ENCODE data around the gene SLITRK4.

Gene SLITRK4, protein sequence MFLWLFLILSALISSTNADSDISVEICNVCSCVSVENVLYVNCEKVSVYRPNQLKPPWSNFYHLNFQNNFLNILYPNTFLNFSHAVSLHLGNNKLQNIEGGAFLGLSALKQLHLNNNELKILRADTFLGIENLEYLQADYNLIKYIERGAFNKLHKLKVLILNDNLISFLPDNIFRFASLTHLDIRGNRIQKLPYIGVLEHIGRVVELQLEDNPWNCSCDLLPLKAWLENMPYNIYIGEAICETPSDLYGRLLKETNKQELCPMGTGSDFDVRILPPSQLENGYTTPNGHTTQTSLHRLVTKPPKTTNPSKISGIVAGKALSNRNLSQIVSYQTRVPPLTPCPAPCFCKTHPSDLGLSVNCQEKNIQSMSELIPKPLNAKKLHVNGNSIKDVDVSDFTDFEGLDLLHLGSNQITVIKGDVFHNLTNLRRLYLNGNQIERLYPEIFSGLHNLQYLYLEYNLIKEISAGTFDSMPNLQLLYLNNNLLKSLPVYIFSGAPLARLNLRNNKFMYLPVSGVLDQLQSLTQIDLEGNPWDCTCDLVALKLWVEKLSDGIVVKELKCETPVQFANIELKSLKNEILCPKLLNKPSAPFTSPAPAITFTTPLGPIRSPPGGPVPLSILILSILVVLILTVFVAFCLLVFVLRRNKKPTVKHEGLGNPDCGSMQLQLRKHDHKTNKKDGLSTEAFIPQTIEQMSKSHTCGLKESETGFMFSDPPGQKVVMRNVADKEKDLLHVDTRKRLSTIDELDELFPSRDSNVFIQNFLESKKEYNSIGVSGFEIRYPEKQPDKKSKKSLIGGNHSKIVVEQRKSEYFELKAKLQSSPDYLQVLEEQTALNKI

DNA sequence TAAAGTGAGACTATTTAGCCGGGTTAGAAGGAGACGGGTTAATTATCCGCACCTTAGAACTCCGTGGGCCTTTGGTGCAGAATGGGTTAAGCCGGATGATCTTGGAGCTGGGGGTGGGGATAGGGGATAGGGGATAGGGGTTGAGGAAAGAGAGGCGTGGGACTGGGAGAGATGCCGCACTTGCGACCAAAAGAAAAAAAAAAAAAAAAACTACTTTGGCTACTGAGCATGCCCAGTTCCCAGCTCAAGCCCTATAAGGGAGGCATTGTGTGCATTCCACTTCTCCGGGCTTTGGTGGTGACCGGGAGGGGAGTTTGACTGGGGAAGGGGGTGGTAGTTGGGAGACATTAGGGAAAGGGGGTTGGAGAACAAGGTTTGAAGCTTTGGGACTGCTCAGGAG lies at the start of gene SLITRK4:
Gene SLITRK4 (minus strand): TSS at position 187 of the 400 bp plus-strand sequence. CDS start 4,993 bp downstream, outside the sequence.
- no peak for DNase-seq

DNA sequence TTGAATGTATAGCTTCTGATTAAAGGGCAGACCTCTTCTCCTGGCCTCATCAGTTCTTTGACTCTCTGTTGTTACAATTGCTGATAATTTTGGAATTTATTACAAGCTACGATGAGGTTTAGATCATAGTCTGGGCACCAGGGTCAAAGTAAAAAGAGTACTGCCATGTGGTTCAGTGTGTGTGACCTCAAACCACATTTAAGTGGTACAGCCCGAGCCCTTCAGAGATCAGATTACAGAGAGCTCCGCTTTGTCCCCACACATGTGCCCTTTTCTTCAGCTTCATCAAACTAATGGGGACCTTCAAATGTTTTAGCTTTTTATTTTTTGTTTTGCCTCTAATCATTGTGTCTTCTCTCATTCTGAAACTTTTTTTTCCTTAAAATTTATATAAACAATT lies 47.6 kb upstream of the SLITRK4 start:
- DNase-seq, result no peak

DNA sequence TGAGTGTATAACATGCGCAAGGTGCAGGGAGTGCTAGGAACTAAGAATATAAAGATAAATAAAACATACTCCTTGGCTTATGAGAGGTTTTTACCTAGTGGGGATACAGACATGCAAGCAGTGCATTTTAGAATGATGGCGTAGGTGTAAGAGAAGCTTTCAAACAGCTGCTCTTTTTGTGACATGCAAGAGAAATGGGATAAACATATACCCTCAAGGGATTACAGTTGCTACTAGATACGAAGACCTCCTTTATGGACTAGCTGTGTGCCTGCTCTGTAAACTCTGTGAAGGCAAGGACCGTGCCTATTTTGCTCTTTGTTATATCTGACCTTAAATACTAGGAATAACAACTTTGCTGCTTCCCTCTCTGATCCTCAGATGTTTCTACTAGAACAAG lies 39.0 kb upstream of the SLITRK4 start:
- no peak for DNase-seq

DNA sequence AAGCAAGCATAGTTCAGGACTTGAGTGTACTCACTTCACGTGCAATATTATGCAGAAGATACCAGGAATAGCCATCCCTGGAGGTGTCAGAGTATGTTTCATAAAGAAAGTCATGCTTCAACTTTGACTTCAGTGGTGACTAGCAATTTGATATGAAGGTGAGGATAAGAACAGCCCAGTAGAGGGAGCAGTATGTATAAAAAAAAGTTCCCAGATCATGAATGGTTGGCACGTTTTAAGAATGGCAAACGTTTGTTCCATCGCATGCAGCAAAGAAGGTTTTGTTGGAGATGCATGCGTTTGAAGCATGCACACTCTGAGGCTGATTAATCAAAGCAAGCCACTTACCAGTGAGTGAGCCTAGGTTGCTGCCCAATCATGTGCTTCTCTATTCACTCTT lies 33.5 kb upstream of the SLITRK4 start:
- peak; percentile 7 for DNase-seq

DNA sequence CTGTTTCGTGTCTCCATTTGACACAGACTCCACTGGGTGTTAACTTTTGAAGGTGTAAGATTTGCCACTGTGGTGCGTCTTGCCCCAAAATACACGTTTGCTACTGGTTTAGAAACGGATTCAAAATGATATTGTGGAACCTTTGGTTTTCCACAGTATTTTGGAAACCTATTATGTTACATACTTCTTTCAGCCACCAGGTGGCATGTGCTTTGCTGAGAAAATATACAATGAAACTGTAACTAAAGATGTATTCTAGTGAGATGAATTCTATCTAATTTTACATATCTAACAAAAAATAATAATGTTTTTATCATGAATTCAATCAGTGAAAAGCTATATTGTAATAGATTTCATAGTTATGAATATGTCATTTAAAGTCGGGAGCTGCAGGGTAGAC lies 28.4 kb upstream of the SLITRK4 start:
- DNase-seq, result peak; percentile 5

DNA sequence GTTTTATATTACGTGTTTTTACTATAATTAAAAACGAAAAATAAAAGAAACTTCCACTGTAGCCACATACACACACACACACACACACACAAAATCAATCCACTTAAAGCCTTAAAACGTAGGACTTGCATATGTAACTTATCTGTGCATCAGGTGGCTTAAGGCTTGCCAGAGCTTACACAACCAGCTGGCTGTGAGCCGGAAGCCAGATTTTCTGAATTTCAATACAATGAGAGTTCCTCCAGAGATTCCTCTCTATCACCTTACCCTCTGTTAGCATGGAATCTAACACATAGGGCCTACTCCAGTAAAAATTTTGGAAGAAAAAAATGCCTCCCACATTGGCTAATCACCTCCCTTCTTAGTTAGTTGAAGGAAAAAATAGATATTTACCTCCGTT lies 27.9 kb upstream of the SLITRK4 start:
- DNase-seq, result no peak

DNA sequence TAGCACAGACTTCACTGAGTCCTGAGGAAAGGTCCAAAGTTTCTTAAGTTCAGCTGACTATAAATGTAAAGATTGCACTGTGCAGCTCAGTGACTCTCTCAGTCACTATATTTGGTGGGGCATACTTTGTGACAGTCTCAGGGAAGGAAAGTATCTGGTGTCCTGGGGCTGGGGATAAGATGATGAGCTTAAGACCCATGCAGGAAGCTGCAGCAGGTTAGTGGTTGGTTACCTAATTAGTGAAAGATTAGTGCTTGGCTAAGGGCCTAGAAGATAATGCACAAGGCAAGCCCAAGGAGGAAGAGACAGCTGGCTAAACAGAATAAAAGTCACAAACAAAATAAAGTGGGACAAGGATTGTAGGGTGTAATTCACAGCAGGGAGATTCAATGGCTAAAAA lies 25.4 kb upstream of the SLITRK4 start:
- DNase-seq, result no peak

DNA sequence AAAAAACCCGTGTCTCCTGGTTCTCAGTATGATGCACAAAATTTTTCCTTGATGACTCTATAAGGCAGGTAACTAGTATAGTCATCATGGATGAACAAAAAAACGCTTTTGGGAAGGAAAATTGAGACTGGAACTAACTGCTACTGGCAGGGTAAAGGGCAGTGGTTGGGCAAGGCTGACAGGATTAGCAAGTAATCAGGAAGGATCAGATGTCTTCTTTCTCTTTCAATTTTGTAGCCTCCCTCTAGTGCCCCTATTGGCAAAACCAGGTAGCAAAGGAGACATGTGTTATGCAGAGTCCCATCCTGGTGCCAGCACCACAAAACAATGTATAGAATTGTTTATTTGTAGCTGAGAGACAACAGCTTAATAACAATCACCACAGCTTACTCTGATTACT lies 12.8 kb upstream of the SLITRK4 start:
- peak; percentile 14 for DNase-seq

DNA sequence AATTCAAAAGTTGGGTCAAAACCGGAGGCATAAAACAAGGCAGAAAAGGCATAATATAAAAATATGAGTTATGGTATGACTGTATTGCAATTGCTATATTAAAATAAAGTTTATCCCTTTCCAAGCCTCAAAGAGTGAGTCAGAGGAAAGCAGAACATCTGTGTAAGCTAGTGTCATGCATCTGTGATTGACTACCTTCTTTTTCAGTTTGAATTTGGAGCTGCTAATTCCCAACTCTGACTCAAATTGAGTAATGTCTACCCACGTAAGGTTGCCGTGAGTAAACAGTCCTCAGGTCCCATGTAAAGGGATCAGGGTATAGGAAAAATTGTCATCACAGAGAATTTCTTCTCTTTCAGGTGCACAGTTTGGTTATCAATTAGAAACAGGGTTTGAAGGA lies 6.5 kb upstream of the SLITRK4 start:
- DNase-seq, result no peak

DNA sequence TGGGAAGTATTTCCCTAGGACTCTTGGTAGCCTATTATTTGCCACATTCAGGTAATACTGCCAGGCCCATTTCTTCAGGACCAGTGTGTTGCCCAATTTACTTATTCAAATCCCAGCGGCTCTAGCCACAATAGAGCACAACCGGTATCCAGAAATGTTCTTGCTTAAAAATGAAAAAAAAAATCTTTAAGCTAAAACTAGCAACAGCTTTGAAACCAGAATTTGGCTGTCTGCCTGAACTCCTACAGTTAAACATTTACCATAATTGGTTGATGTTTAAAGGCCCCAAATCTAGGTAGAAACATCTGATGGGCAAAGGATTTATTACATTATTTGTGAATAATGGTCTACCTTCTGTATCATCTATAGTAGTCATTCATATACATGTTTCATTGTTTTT lies 930 bp upstream of the SLITRK4 start:
- DNase-seq, result peak; percentile 24

DNA sequence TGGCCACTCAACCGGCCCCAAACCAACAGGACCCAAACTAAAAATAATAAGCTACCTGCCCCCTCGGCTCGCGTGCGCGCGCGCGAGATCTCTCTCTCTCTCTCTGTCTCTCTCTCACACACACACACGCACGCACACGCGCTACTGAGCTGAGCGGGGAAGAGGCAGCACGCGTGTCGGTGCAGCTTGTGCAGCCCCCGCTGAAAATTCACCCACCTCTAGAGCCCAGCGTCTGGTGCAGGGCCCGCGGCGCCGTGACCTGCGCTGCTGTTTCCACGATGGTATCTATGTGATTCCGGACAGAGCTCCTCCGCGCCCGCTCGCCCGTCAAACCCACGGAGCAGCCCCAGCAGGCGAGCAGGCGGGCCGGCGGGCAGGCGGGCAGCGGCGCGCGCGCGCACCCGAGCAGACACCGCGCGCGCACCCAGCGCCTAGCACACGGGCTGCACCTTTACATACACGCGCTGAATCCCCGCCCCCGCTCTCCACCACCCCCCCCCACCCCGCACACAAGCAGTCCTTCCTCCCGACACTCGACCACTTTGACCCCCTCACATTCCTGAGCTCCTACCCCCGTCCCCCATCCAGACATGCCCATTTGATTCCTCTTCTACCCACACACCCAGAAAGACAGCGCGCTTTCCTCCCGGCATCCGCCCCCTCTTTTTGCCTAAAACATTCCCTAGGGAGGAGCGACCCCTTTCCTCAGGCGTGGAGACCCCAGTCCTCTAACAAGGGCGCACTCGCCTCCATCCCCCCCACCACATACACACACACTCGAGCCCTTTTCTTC lies 1.0 kb downstream of the SLITRK4 start:
- no peak for DNase-seq

DNA sequence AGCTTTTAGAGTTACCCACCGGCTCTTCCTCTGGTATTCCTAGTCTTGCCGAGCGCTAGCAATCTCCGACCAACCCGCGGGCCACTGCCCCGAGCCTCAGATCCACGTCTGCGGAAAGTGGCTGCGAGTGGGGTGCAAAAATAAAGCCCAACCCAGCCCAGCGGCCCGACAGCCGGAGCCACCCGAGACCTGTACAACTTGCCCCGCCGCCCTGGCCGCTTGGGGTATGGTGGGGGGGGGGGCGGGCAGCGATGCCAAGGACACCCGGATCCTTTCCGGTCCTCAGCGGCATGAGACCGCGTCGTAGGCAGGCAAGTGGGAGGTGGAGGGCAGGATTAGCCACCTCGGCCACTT lies 1.6 kb downstream of the SLITRK4 start:
- DNase-seq, result no peak

DNA sequence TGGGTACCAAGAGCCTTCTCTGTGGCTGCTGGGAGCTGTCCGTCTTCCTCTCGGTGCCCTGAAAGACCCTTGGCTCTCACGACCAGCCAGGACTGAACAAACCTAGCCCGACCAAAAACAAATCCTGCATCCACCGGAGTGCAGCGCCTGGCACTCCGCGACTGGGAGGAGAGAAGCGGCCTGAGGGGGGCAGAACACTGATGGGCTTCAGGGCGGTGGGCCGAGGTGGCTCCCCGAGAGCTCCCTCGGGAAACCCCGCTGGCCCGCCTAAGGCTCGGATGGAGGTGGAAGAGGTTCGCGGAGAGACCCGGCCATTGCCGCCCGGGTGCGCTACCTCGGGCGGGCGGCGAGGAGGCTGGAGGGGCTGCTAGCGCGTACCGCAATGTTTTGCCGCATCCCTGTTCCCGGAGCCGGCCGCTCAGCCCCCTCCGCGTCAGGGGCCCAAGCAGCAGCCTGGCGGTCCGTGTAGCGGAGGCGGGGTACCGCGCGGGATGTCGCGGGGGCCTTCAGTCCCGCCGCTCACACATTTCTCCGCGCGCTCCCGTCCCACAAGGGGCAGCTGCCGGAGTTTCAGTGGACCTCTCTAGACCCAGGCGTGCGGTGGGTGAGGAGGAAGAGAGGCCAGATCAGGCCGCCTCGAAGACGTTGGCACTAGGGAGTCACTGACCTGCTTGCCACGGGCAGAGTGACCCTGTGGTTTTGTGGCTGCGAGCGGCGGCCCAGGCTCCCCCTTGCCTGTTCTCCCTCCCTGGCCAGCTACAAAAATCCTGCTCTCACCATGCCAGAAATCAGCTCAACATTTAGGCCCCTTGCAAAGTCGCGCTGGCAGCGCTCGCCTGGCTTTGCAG lies 2.2 kb downstream of the SLITRK4 start:
- DNase-seq, result peak; percentile 5

DNA sequence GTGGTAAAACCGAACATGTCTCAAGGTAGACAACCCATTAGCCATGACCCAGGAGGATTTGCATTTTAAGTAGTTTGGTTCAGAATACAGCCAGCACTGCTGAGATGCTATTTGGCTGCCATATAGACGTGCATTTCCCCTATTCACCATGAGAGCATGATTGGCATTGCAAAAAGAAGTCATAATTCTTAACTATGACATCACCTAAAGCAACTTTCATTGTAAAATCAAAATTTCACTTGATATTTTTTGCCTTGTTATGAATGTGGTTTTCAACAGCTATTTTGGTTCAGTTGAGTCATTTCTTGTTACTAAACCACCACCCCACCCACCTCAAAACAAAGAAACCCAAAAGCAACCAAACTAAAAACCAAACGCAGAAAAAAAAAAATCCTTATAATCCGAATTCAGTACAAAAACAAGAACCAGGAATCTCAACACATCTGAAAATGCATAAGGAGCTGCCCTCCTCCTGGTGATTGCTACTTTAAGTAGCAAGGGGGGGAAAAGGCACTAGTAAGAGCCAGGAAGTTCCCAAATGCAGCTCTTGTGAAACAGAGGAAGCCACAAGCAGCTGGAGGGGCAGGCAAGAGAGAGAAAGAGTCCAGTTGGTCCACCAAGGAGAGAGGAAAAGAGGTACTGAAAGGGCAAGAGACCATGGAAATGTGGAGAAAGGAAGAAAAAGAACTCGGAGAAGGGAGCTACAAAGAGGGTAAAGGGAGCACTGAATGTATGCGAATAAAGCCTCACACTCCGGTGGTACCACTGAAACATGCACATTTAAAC lies 3.1 kb downstream of the SLITRK4 start:
- DNase-seq, result no peak

DNA sequence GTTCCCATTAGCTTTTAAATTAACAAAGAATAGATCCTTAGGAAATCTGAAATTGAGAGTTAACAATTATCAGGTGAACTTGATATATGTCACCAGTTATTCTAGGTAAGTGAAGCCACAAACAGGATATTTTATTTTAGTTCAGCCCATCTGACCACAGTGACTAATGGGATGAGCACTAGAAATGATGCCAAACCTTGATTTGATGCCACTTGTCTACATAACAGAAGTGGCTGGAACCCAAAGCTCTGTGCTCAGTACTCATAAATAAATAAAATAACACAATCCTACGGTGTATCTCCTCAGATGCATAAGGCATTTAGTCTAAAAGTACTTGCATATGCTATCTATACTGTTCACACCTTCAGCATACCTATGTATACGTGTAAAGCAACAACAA lies 12.2 kb downstream of the SLITRK4 start:
- DNase-seq, result no peak

DNA sequence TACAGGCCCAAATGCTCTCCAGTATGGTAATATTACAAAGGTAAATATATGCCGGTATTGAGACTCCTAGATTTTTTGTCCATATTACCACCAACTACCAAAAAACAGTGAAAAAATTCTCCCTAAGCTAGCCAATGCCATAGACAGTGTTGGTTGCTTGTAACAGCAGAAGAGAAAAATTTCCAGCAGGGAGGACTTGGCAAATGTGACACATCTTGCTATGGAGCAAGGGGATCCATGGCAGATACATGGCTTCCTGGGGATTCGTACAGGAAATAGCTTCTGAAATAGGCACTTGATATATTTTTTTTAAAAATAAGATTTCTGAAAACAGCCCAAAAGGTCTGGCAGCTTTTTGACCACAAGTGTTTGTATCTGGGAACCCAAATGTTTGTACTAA lies 14.6 kb downstream of the SLITRK4 start:
- no peak for DNase-seq

DNA sequence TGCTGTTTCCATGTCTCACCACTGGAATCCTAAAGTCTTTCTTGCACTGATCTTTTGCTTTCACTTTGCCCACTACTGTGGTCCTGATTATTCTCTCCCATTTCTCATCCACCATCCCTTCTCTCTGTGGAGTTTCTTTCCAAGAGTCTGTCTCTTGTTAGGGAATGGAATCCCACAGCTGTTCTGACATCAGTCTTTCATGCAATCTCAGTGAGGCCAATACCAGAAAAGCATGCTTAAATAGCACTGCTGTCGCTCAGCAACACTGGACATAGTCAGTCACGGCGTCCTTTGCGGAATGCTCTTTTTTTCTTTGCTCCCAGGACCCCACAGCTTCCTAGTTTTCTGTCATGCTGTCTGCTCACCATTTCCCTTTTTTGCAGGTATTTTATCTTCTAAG lies 20.1 kb downstream of the SLITRK4 start:
- no peak for DNase-seq

DNA sequence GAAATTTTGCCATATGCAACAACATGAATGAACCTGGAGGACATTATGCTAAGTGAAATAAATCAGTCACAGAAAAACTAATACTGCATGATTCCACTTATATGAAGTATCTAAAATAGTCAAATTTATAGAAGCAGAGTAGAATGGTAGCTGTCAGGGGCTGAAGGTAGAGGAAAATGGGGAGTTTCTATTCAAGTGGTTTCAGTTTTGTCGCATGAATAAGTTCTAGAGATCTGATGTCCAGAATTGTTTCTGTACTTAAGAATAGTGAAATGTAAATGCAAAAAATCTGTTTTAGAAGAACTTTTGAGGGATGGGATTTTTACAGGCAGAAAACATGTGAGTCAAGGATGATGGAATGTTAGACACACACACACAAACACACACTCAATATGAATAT lies 34.1 kb downstream of the SLITRK4 start:
- DNase-seq, result no peak

DNA sequence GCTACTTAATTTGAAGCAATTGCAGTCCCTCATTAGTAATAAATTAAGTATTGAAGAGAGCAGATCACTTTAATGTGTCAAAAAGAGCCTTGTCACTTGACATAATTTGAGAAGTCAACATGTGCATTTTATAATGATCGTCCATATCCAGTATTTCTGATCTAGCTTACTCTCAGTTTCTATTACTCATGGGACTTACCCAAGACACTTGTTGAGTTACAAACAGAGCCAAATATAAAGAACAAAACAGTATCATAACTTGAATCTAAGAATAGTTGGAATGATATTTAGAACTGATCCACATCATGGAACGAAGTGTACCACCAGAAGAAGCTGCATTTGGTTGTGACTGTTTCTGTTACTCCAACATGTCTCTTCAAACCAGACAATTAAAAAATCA lies 54.7 kb downstream of the SLITRK4 start:
- DNase-seq, result no peak

DNA sequence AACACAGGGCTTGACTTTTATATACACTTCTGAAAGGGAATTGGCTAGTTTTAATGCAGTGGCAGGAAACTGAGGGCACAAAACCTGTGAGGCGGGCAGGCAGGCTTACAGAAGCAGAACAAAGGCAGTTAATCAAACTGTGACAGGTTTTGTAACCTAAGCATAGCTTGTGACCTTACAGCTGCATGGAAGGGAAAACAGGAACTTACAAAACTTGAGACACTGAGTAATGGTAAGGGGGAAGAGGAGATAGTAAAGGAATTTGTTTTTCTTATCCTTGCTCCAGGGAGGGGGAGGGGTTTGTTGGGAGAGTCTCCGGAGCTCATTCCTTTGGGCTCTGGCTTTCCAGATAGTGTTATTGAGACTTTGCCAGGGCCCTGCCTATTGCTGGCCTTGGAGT lies 55.6 kb downstream of the SLITRK4 start:
- no peak for DNase-seq
